Measurements from ENCODE around the gene RAP2B.

The RAP2B gene

DNA sequence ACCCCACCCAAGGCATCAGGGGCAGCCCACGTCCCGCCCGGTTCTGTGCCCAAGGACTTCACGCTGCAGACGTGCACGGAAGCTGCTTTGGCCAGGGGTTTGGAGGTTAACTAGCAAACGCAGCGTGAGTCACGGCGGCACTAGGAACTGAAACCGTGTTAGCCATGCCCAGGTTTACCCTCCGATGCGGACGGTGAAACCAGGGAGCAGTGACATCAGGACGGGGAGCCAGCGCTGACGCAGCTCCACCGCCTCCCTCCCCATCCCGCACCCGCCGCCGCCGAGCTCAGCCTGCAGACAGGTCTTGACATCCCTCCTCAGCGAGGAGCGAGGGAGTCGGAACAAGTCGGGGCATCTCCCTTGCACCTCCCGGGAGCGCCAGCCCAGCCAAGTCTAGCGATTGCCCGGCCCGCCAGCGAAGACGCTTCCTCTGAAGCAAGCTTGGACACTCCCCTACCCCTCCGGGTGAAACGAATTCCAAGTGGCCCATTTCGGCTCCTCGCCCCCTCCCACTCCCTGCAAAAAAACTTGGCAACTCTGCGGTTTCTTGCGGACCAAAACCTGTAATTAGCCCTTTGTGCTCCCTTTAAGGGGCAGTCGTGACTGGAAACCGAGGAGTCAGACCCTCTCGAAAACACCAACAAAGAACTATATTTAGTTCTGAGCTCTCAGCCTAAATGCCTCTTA, 1.4 kb upstream of the RAP2B start:
- no peaks in the 10 kb centered on the region for H3K9me3 ChIP-seq (ENCODE audit: insufficient read depth, low read depth, low read length)
- peak overlapping the region; percentile 79 for H3K27ac ChIP-seq (ENCODE audit: low read depth, low read length)
- H3K36me3 ChIP-seq (ENCODE audit: insufficient read depth, low read length) = 0 out of 2 replicates have a peak, but pooled peaks cover 8% of the 10 kb centered on the region
- peaks cover 6% of the 10 kb centered on the region; the same call in 1 of the 2 replicates for H3K27me3 ChIP-seq (ENCODE audit: insufficient read depth, low read length)
- under 1% methylated on average over 43 of the region's 43 CpGs for WGBS
- H3K4me1 ChIP-seq (ENCODE audit: insufficient read depth, low read length) = peaks cover 10% of the 10 kb centered on the region
- H3K9ac ChIP-seq (ENCODE audit: low read depth, low read length) = peak overlapping the region; percentile 66
- H3K4me3 ChIP-seq (ENCODE audit: low read length) = peak overlapping the region; percentile 95

GRCh38 chr3:153161138-153161713, 800 bp upstream of the RAP2B start:
- H3K27ac ChIP-seq (ENCODE audit: low read depth, low read length) = peak overlapping the region; percentile 88

GRCh38 chr3:153162513-153163392, 727 bp downstream of the RAP2B start:
- Histone ChIP-seq H3K9me3 (ENCODE audit: insufficient read depth, low read depth, low read length) (no peaks in the 10 kb centered on the region), H3K36me3 (ENCODE audit: insufficient read depth, low read length) (peaks cover 12% of the 10 kb centered on the region; the same call in 1 of the 2 replicates), H3K4me1 (ENCODE audit: insufficient read depth, low read length) (peaks cover 23% of the 10 kb centered on the region), H3K4me3 (ENCODE audit: low read length) (peak overlapping the region; percentile 95), H3K27ac (ENCODE audit: low read depth, low read length) (no peak overlapping the region), H3K9ac (ENCODE audit: low read depth, low read length) (peak overlapping the region; percentile 75), H3K27me3 (ENCODE audit: insufficient read depth, low read length) (peaks cover 6% of the 10 kb centered on the region; the same call in 1 of the 2 replicates)
- under 1% methylated on average over 86 of the region's 86 CpGs for WGBS

More at GRCh38 chr3:153161138-153161713, 800 bp upstream of the RAP2B start:
- Histone ChIP-seq H3K27me3 (ENCODE audit: insufficient read depth, low read length) (peaks cover 6% of the 10 kb centered on the region; the same call in 1 of the 2 replicates), H3K4me3 (ENCODE audit: low read length) (peak overlapping the region; percentile 95), H3K9me3 (ENCODE audit: insufficient read depth, low read depth, low read length) (no peaks in the 10 kb centered on the region), H3K36me3 (ENCODE audit: insufficient read depth, low read length) (0 out of 2 replicates have a peak, but pooled peaks cover 8% of the 10 kb centered on the region), H3K4me1 (ENCODE audit: insufficient read depth, low read length) (peaks cover 17% of the 10 kb centered on the region), H3K9ac (ENCODE audit: low read depth, low read length) (peak overlapping the region; percentile 76)
- under 1% methylated on average over 25 of the region's 27 CpGs for WGBS

GRCh38 chr3:153163393-153163724, 1.3 kb downstream of the RAP2B start:
- Histone ChIP-seq H3K27me3 (ENCODE audit: insufficient read depth, low read length) (peaks cover 6% of the 10 kb centered on the region; the same call in 1 of the 2 replicates), H3K36me3 (ENCODE audit: insufficient read depth, low read length) (peaks cover 12% of the 10 kb centered on the region; the same call in 1 of the 2 replicates), H3K9ac (ENCODE audit: low read depth, low read length) (peak overlapping the region; percentile 75), H3K4me3 (ENCODE audit: low read length) (peak overlapping the region; percentile 95), H3K27ac (ENCODE audit: low read depth, low read length) (no peak overlapping the region), H3K4me1 (ENCODE audit: insufficient read depth, low read length) (peaks cover 23% of the 10 kb centered on the region), H3K9me3 (ENCODE audit: insufficient read depth, low read depth, low read length) (no peaks in the 10 kb centered on the region)
- under 1% methylated on average over 9 of the region's 9 CpGs for WGBS

GRCh38 chr3:153163756-153164550, 1.9 kb downstream of the RAP2B start:
- Histone ChIP-seq H3K27ac (ENCODE audit: low read depth, low read length) (no peak overlapping the region), H3K9ac (ENCODE audit: low read depth, low read length) (peak overlapping the region; percentile 75; the same call in 1 of the 2 replicates), H3K27me3 (ENCODE audit: insufficient read depth, low read length) (peaks cover 6% of the 10 kb centered on the region; the same call in 1 of the 2 replicates), H3K9me3 (ENCODE audit: insufficient read depth, low read depth, low read length) (no peaks in the 10 kb centered on the region), H3K36me3 (ENCODE audit: insufficient read depth, low read length) (peaks cover 15% of the 10 kb centered on the region; the same call in 1 of the 2 replicates), H3K4me1 (ENCODE audit: insufficient read depth, low read length) (peaks cover 23% of the 10 kb centered on the region), H3K4me3 (ENCODE audit: low read length) (peak overlapping the region; percentile 95)
- WGBS = 1% methylated on average over 5 of the region's 5 CpGs

GRCh38 chr3:153165261-153165681, 3.2 kb downstream of the RAP2B start:
- no peaks in the 10 kb centered on the region for H3K27me3 ChIP-seq (ENCODE audit: insufficient read depth, low read length)
- H3K36me3 ChIP-seq (ENCODE audit: insufficient read depth, low read length) = peaks cover 15% of the 10 kb centered on the region; the same call in 1 of the 2 replicates
- H3K9me3 ChIP-seq (ENCODE audit: insufficient read depth, low read depth, low read length) = no peaks in the 10 kb centered on the region
- H3K9ac ChIP-seq (ENCODE audit: low read depth, low read length) = no peak overlapping the region
- H3K27ac ChIP-seq (ENCODE audit: low read depth, low read length) = no peak overlapping the region
- peaks cover 23% of the 10 kb centered on the region for H3K4me1 ChIP-seq (ENCODE audit: insufficient read depth, low read length)
- H3K4me3 ChIP-seq (ENCODE audit: low read length) = peak overlapping the region; percentile 95

DNA sequence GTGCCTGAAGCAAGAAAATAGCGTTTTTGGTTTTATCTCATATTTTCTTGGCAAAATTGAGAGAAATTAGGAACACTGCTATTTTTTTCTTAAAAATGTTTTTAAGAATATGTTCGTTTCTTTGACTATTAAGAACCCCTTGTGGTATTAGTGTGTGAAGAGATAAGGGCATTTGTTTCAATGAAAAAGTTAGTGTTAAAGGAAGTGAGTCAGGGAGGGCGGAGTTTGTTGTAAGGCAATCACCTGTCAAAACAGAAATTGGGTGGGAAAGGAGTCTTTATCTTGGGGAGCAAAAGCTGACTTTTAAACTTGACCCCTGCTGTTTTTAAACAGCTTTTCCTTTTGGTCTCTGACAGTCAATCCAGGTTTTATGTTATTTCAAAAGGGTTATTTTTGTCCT, 4.2 kb downstream of the RAP2B start:
- H3K9ac ChIP-seq (ENCODE audit: low read depth, low read length) = no peak overlapping the region
- 59% methylated on average over 3 of the region's 3 CpGs for WGBS
- peak overlapping the region; percentile 95; the same call in 1 of the 2 replicates for H3K4me3 ChIP-seq (ENCODE audit: low read length)
- peaks cover 23% of the 10 kb centered on the region for H3K4me1 ChIP-seq (ENCODE audit: insufficient read depth, low read length)
- H3K9me3 ChIP-seq (ENCODE audit: insufficient read depth, low read depth, low read length) = no peaks in the 10 kb centered on the region
- peaks cover 15% of the 10 kb centered on the region; the same call in 1 of the 2 replicates for H3K36me3 ChIP-seq (ENCODE audit: insufficient read depth, low read length)
- no peaks in the 10 kb centered on the region for H3K27me3 ChIP-seq (ENCODE audit: insufficient read depth, low read length)
- H3K27ac ChIP-seq (ENCODE audit: low read depth, low read length) = no peak overlapping the region

DNA sequence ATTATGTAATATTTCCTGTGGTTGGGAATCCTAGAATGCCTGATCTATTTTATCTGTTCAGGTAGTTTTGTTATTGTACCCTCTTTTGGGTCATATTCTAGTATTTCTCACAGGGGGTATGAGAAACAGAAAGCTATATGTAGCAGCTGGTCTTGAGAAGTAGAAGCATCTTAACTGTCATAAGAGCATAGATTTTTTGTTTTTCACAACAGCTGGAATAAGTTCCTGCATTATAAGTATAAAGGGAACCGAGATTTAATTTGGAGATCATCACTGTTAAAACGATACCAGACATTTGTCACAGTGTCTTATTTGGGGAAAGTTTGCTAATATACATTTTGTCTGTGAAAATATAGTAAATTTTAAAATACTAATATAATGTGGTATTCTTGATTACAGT, 4.8 kb downstream of the RAP2B start:
- 100% methylated on average over 2 of the region's 2 CpGs for WGBS

GRCh38 chr3:153169793-153170383, 7.9 kb downstream of the RAP2B start:
- 88% methylated on average over 1 of the region's 2 CpGs for WGBS
- H3K9me3 ChIP-seq (ENCODE audit: insufficient read depth, low read depth, low read length) = no peaks in the 10 kb centered on the region
- no peak overlapping the region for H3K4me3 ChIP-seq (ENCODE audit: low read length)
- no peak overlapping the region for H3K27ac ChIP-seq (ENCODE audit: low read depth, low read length)
- no peaks in the 10 kb centered on the region for H3K27me3 ChIP-seq (ENCODE audit: insufficient read depth, low read length)
- H3K36me3 ChIP-seq (ENCODE audit: insufficient read depth, low read length) = peaks cover 11% of the 10 kb centered on the region; the same call in 1 of the 2 replicates
- H3K4me1 ChIP-seq (ENCODE audit: insufficient read depth, low read length) = peaks cover 26% of the 10 kb centered on the region
- H3K9ac ChIP-seq (ENCODE audit: low read depth, low read length) = no peak overlapping the region

More for the DNA sequence above, 4.8 kb downstream of the RAP2B start:
- Histone ChIP-seq H3K27ac (ENCODE audit: low read depth, low read length) (no peak overlapping the region), H3K4me1 (ENCODE audit: insufficient read depth, low read length) (peaks cover 23% of the 10 kb centered on the region), H3K9me3 (ENCODE audit: insufficient read depth, low read depth, low read length) (no peaks in the 10 kb centered on the region), H3K36me3 (ENCODE audit: insufficient read depth, low read length) (peaks cover 15% of the 10 kb centered on the region; the same call in 1 of the 2 replicates), H3K27me3 (ENCODE audit: insufficient read depth, low read length) (no peaks in the 10 kb centered on the region), H3K9ac (ENCODE audit: low read depth, low read length) (no peak overlapping the region), H3K4me3 (ENCODE audit: low read length) (no peak overlapping the region)

GRCh38 chr3:153171256-153171655, 9.2 kb downstream of the RAP2B start:
- Histone ChIP-seq H3K9ac (ENCODE audit: low read depth, low read length) (no peak overlapping the region), H3K36me3 (ENCODE audit: insufficient read depth, low read length) (peaks cover 7% of the 10 kb centered on the region; the same call in 1 of the 2 replicates), H3K27me3 (ENCODE audit: insufficient read depth, low read length) (no peaks in the 10 kb centered on the region), H3K27ac (ENCODE audit: low read depth, low read length) (no peak overlapping the region), H3K4me3 (ENCODE audit: low read length) (no peak overlapping the region), H3K4me1 (ENCODE audit: insufficient read depth, low read length) (peaks cover 16% of the 10 kb centered on the region; the same call in 1 of the 2 replicates), H3K9me3 (ENCODE audit: insufficient read depth, low read depth, low read length) (peaks cover 3% of the 10 kb centered on the region; the same call in 1 of the 2 replicates)
- WGBS = 100% methylated on average over 1 of the region's 2 CpGs

Data from HUES64 (cell line).